ACHN (cell line): Measurements from ENCODE around the gene PRR12.
A peak's percentile ranks its signal among the peaks of the same experiment; 100 is the strongest.
"Not testable (repeated sequence)": the region's sequence is repeated elsewhere in the genome, so short reads cannot be mapped to it uniquely, and the experiment has no call there.

ENCODE experiments used
- DNase-seq: peaks from one replicate; pipeline ENCODE4 v3.0.0-alpha.2; 2015
- in situ Hi-C: cut with HindIII; loops from 2 replicates; pipeline ENCODE4 v1.10.0; 2017; ENCODE audit warnings: low sequenced_read_pairs, low pct_ligation_motif_present, low pct_unique_long_range_greater_than_20kb

Gene PRR12

GRCh38 chr19:49599378-49600295, 8.7 kb downstream of the PRR12 start:
- no peak for DNase-seq

GRCh38 chr19:49601482-49602038, 10.6 kb downstream of the PRR12 start:
- DNase-seq = no peak
- in situ Hi-C loops = no loop called here

More at GRCh38 chr19:49599378-49600295, 8.7 kb downstream of the PRR12 start:
- in situ Hi-C loops = no loop called here

GRCh38 chr19:49602806-49603205, 11.8 kb downstream of the PRR12 start:
- no peak for DNase-seq
- in situ Hi-C loops = no loop called here

- in situ Hi-C loops = no loop called here
- no peak for DNase-seq
Measured at GRCh38 chr19:49605605-49606004, 14.6 kb downstream of the PRR12 start.

GRCh38 chr19:49609499-49610092, 18.6 kb downstream of the PRR12 start:
- in situ Hi-C loops = no loop called here

GRCh38 chr19:49613374-49613773, 22.4 kb downstream of the PRR12 start:
- DNase-seq = no peak
- in situ Hi-C loops = no loop called here

More at GRCh38 chr19:49609499-49610092, 18.6 kb downstream of the PRR12 start:
- no peak for DNase-seq

- peak; percentile 39 for DNase-seq
- in situ Hi-C loops = no loop called here
Measured at GRCh38 chr19:49614096-49614833, 23.3 kb downstream of the PRR12 start.

- in situ Hi-C loops = no loop called here
- DNase-seq = no peak
Measured at GRCh38 chr19:49615861-49616260, 24.9 kb downstream of the PRR12 start.

GRCh38 chr19:49616532-49616931, 25.6 kb downstream of the PRR12 start:
- no peak for DNase-seq
- in situ Hi-C loops = no loop called here

- in situ Hi-C loops = no loop called here
- no peak for DNase-seq
Measured at GRCh38 chr19:49616945-49617344, 26.0 kb downstream of the PRR12 start.

GRCh38 chr19:49617860-49618259, 26.9 kb downstream of the PRR12 start:
- DNase-seq, in situ Hi-C loops: not testable (repeated sequence)

GRCh38 chr19:49624967-49625910, 34.3 kb downstream of the PRR12 start:
- DNase-seq = no peak
- in situ Hi-C loops = no loop called here

GRCh38 chr19:49626226-49626625, 35.2 kb downstream of the PRR12 start:
- in situ Hi-C loops = no loop called here
- DNase-seq = no peak

GRCh38 chr19:49629659-49630058, 38.7 kb downstream of the PRR12 start:
- DNase-seq = no peak
- in situ Hi-C loops = no loop called here

- no peak for DNase-seq
- in situ Hi-C loops = no loop called here
Measured at GRCh38 chr19:49631014-49631588, 40.1 kb downstream of the PRR12 start.

- in situ Hi-C loops = no loop called here
Measured at GRCh38 chr19:49631610-49632192, 40.7 kb downstream of the PRR12 start.

GRCh38 chr19:49632576-49632975, 41.6 kb downstream of the PRR12 start:
- in situ Hi-C loops = no loop called here
- no peak for DNase-seq

More at GRCh38 chr19:49631610-49632192, 40.7 kb downstream of the PRR12 start:
- DNase-seq = no peak
